Measurements from ENCODE around the gene SLC25A12.

DNA sequence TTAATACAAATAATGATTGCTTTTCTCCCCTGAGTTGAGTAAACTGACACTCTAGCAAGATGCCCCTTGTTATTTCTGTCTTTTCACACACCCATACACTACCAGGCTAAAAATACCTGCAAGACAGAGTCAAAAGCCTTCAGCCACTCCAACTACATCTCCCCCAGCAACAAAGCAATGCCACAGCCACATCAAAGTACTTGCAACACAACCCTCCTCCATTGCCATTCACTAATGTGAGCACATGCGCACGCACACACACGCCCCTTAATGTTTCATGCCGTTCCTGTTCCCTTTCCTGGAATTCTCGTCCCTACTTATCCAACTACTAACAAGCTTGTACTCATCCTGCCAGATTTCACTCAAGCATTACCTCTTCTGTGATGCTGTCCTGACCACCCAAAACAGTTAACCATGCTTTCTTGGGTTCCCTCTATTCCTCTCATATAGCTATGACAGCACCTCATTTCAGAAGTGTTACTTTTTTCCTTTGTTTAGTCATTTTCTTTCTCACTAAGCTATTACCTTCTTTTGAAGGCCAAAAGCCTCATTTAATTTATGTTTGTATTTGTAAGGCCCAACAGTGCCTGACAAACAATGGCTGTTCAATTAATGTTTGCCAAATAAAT lies 29.6 kb downstream of the SLC25A12 start:
- no peak for TF ChIP-seq CTCF (IDR thresholded peaks at IDR 0.05; ENCODE audit: low read depth, low read length)
- TF ChIP-seq POLR2A (IDR thresholded peaks at IDR 0.05; ENCODE audit: extremely low read depth, insufficient read length) = no peak
